Natural killer cell (primary cell): ENCODE data around the gene TBC1D22A. TPM values are rescaled to one million over a fixed set of nuclear protein-coding genes. Genes with fewer than 3 reads are reported as not detected.

Source experiments
- ATAC-seq, 3 donors: fragments of 150-1000 bp in 2 of 3; fragments of 200-7000 bp in 1 of 3; cut with Tn5 transposase; 1 replicate in 1 of 3; 2 replicates in 2 of 3; pipeline ENCODE4 v1.10.0; 2021; ENCODE audit warnings: mild to moderate bottlenecking in 2 of 3, moderate library complexity in 2 of 3
- DNase-seq, 2 donors: peaks; one replicate each; pipeline versions ENCODE4 v3.0.0 to v3.0.0-alpha.2; 2013 to 2021; ENCODE audit warnings: mixed read lengths in 1 of 2
- H3K27ac ChIP-seq: one replicate; pipeline ENCODE4 v1.5.1; 2013; ENCODE audit warnings: mild to moderate bottlenecking, low read length
- H3K27me3 ChIP-seq: one replicate; pipeline ENCODE4 v1.6.1; 2013; ENCODE audit warnings: low read length; ENCODE audit not compliant: control insufficient read depth, insufficient read depth
- H3K36me3 ChIP-seq: one replicate; pipeline ENCODE4 v1.6.1; 2013; ENCODE audit warnings: low read length; ENCODE audit not compliant: control insufficient read depth, insufficient read depth
- H3K4me1 ChIP-seq: one replicate; pipeline ENCODE4 v1.6.1; 2013; ENCODE audit warnings: low read length; ENCODE audit not compliant: control insufficient read depth, insufficient read depth
- H3K4me3 ChIP-seq: one replicate; pipeline ENCODE4 v1.5.1; 2013; ENCODE audit warnings: low read length
- H3K9me3 ChIP-seq: one replicate; pipeline ENCODE4 v1.6.1; 2013; ENCODE audit warnings: low read length; ENCODE audit not compliant: control insufficient read depth, insufficient read depth
- H3K27ac Mint-ChIP-seq, 2 donors: one replicate each; pipeline ENCODE4 v1.8.0; 2022; ENCODE audit warnings: mild to moderate bottlenecking in 2 of 2, mixed read lengths in 2 of 2, moderate library complexity in 1 of 2
- H3K27me3 Mint-ChIP-seq, 2 donors: one replicate each; pipeline ENCODE4 v1.8.0; 2022; ENCODE audit warnings: low read depth in 2 of 2, mixed read lengths in 2 of 2
- H3K36me3 Mint-ChIP-seq: one replicate; pipeline ENCODE4 v1.8.0; 2022; ENCODE audit warnings: mixed read lengths
- H3K4me1 Mint-ChIP-seq, 2 donors: one replicate each; pipeline ENCODE4 v1.8.0; 2022; ENCODE audit warnings: mixed read lengths in 2 of 2
- H3K4me3 Mint-ChIP-seq: one replicate; pipeline ENCODE4 v1.8.0; 2022; ENCODE audit warnings: mild to moderate bottlenecking, moderate library complexity, mixed read lengths
- H3K9me3 Mint-ChIP-seq, 2 donors: one replicate each; pipeline ENCODE4 v1.8.0; 2022; ENCODE audit warnings: mixed read lengths in 2 of 2
- CTCF ChIP-seq: fragments of 200-600 bp; IDR thresholded peaks from one replicate; pipeline ENCODE4 v1.8.0; 2022; ENCODE audit warnings: antibody characterized with exemption
- WGBS: methylation state at CpG from one replicate; pipeline ENCODE4 v1.1.7; 2013; ENCODE audit warnings: missing lambda C conversion rate; ENCODE audit not compliant: insufficient coverage; 5-methylcytosine and 5-hydroxymethylcytosine counted together
- intact Hi-C: fragments of 100-400 bp; cut with micrococcal nuclease; formaldehyde crosslinking; loops from one replicate; pipeline ENCODE4 v1.14.2; 2022
- total RNA-seq, 4 donors: library from RNA; stranded (reverse); fragments of 120-200 nt in 1 of 4; gene quantifications; one replicate each; pipeline versions ENCODE4 v1.2.3 to v1.2.4, GENCODE V29; 2013 to 2022

The TBC1D22A gene
- total RNA-seq, 3 donors from 2014 or later (not counting 1 experiment from before 2014, with no cell fraction given): 47.4 to 53.7 (median 53.2) TPM

GRCh38 chr22:46917771-46918101 lies 155.3 kb downstream of the TBC1D22A start:
- no peaks in the 10 kb centered on the region for H3K36me3 Mint-ChIP-seq
- intact Hi-C loops: no loop called here
- H3K27me3 ChIP-seq: no peaks in the 10 kb centered on the region
- H3K4me1 Mint-ChIP-seq: peaks cover 37 to 51% of the 10 kb centered on the region in 2 donors
- no peak for DNase-seq
- H3K27ac Mint-ChIP-seq: peak overlapping the region in 1 of 2 donors; percentile 17
- no peaks in the 10 kb centered on the region for H3K4me1 ChIP-seq
- H3K27me3 Mint-ChIP-seq: no peaks in the 10 kb centered on the region
- no peak overlapping the region for H3K4me3 Mint-ChIP-seq
- no peaks in the 10 kb centered on the region for H3K9me3 ChIP-seq
- WGBS: 99% methylated on average over 11 of the region's 11 CpGs
- no peak overlapping the region for H3K27ac ChIP-seq
- peaks cover 2 to 3% of the 10 kb centered on the region in 2 donors for H3K9me3 Mint-ChIP-seq
- peaks cover 29% of the 10 kb centered on the region for H3K36me3 ChIP-seq
- H3K4me3 ChIP-seq: no peak overlapping the region
- TF ChIP-seq CTCF: no peak
- ATAC-seq: no peak

DNA sequence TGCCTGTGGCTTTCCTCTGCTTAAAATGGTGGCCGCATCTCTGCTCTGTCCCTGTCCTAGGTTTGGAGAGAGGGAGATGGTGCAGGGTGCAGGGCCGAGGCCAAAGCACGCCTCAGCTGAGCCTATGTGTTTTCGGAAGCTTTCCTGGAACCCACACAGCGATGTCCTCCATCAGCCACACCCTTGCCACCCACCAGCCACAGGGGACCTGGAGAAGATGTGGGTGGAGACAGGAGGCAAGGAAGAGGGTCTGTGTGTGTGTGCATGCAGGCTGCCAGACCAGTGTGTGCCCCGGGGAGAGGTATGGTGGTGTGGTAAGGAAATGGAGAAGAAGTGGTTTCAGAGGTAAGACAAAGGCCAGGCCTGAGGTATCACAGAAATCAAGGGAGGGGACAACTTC lies 155.7 kb downstream of the TBC1D22A start:
- H3K4me1 Mint-ChIP-seq: peaks cover 40 to 55% of the 10 kb centered on the region in 2 donors

DNA sequence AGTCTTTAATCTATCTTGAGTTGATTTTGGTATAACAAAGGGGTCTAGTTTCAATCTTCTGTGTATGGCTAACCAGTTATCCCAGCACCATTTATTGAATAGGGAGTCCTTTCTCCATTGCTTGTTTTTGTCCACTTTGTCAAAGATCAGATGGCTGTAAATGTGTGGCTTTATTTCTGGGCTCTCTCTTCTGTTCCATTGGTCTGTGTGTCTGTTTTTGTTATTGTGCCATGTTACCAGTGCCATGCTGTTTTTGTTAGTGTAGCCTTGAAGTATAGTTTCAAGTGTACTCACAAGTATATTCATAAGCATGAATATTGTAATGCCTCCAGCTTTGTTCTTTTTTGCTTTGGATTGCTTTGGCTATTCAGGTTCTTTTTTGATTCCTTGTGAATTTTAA lies 159.6 kb downstream of the TBC1D22A start:
- TF ChIP-seq CTCF: no peak
- H3K27me3 ChIP-seq: no peaks in the 10 kb centered on the region
- Mint-ChIP-seq H3K27me3 (no peaks in the 10 kb centered on the region), H3K36me3 (no peaks in the 10 kb centered on the region), H3K4me1 (peaks cover 23 to 40% of the 10 kb centered on the region in 2 donors), H3K27ac (no peak overlapping the region), H3K9me3 (peaks cover 2 to 3% of the 10 kb centered on the region in 2 donors), H3K4me3 (no peak overlapping the region)
- no peaks in the 10 kb centered on the region for H3K4me1 ChIP-seq
- H3K36me3 ChIP-seq: peaks cover 8% of the 10 kb centered on the region
- ATAC-seq: no peak
- intact Hi-C loops: no loop called here
- H3K4me3 ChIP-seq: no peak overlapping the region
- no peaks in the 10 kb centered on the region for H3K9me3 ChIP-seq
- DNase-seq: no peak
- no peak overlapping the region for H3K27ac ChIP-seq

More for the DNA sequence above, 155.7 kb downstream of the TBC1D22A start:
- H3K9me3 ChIP-seq: no peaks in the 10 kb centered on the region
- no peaks in the 10 kb centered on the region for H3K4me1 ChIP-seq
- no peaks in the 10 kb centered on the region for H3K27me3 Mint-ChIP-seq
- peaks cover 2 to 3% of the 10 kb centered on the region in 2 donors for H3K9me3 Mint-ChIP-seq
- no peak overlapping the region for H3K27ac ChIP-seq
- no peak overlapping the region for H3K4me3 ChIP-seq
- peak overlapping the region; percentile 17 to 58 for H3K27ac Mint-ChIP-seq
- H3K36me3 Mint-ChIP-seq: no peaks in the 10 kb centered on the region
- H3K27me3 ChIP-seq: no peaks in the 10 kb centered on the region
- ATAC-seq (no peak), DNase-seq (no peak)
- H3K4me3 Mint-ChIP-seq: no peak overlapping the region
- TF ChIP-seq CTCF: no peak
- peaks cover 27% of the 10 kb centered on the region for H3K36me3 ChIP-seq
- 69% methylated on average over 2 of the region's 6 CpGs for WGBS
- intact Hi-C loops: no loop called here

GRCh38 chr22:46923394-46923793 lies 160.9 kb downstream of the TBC1D22A start:
- no peaks in the 10 kb centered on the region for H3K27me3 ChIP-seq
- peaks cover 4% of the 10 kb centered on the region for H3K36me3 ChIP-seq
- intact Hi-C loops: no loop called here
- H3K36me3 Mint-ChIP-seq: no peaks in the 10 kb centered on the region
- peaks cover 2 to 3% of the 10 kb centered on the region in 2 donors for H3K9me3 Mint-ChIP-seq
- DNase-seq: no peak
- H3K4me1 ChIP-seq: no peaks in the 10 kb centered on the region
- H3K27ac Mint-ChIP-seq: no peak overlapping the region
- TF ChIP-seq CTCF: no peak
- H3K4me3 Mint-ChIP-seq: no peak overlapping the region
- no peak overlapping the region for H3K4me3 ChIP-seq
- 97% methylated on average over 9 of the region's 10 CpGs for WGBS
- no peak overlapping the region for H3K27ac ChIP-seq
- peak in 1 of 3 donors; percentile 21 for ATAC-seq
- no peaks in the 10 kb centered on the region for H3K27me3 Mint-ChIP-seq
- H3K9me3 ChIP-seq: no peaks in the 10 kb centered on the region
- peaks cover 17 to 28% of the 10 kb centered on the region in 2 donors for H3K4me1 Mint-ChIP-seq
